SK-N-SH treated with all-trans-retinoic acid at 6 μM for 48 hours (cell line): Measurements from ENCODE around the gene WBP4.

Experiments
- ATAC-seq: fragments of 200-7000 bp; cut with Tn5 transposase; 3 replicates; pipeline ENCODE4 v1.9.1; 2020; ENCODE audit warnings: mild to moderate bottlenecking, moderate library complexity
- ARNTL ChIP-seq: fragments of 450-650 bp; formaldehyde crosslinking; IDR thresholded peaks from 2 replicates; pipeline ENCODE4 v1.5.0; 2020; ENCODE audit warnings: low read depth, mild to moderate bottlenecking, moderate library complexity, borderline replicate concordance
- BACH2 ChIP-seq: fragments of 250-450 bp; sonication (Bioruptor Pico); IDR thresholded peaks from 2 replicates; pipeline ENCODE4 v1.9.0; 2021; ENCODE audit warnings: mild to moderate bottlenecking, borderline replicate concordance
- CSDC2 ChIP-seq: fragments of 250-450 bp; sonication (Bioruptor Pico); IDR thresholded peaks from 2 replicates; pipeline ENCODE4 v1.5.0; 2020; ENCODE audit warnings: mild to moderate bottlenecking, moderate library complexity
- GLIS3 ChIP-seq: fragments of 250-450 bp; sonication (Bioruptor Pico); IDR thresholded peaks from 2 replicates; pipeline ENCODE4 v1.5.0; 2020; ENCODE audit warnings: mild to moderate bottlenecking, moderate library complexity
- ISL1 ChIP-seq: fragments of 250-450 bp; sonication (Bioruptor Pico); IDR thresholded peaks from 2 replicates; pipeline ENCODE4 v2.1.2; 2022; ENCODE audit warnings: mild to moderate bottlenecking, moderate library complexity
- OSR1 ChIP-seq: fragments of 250-450 bp; sonication (Bioruptor Pico); IDR thresholded peaks from 2 replicates; pipeline ENCODE4 v1.8.0; 2022; ENCODE audit warnings: moderate library complexity, mild to moderate bottlenecking, inconsistent platforms
- PPARA ChIP-seq: fragments of 250-450 bp; sonication (Bioruptor Pico); IDR thresholded peaks from 2 replicates; pipeline ENCODE4 v1.5.0; 2020; ENCODE audit warnings: mild to moderate bottlenecking, borderline replicate concordance
- RARB ChIP-seq: fragments of 250-450 bp; sonication (Bioruptor Pico); IDR thresholded peaks from 2 replicates; pipeline ENCODE4 v1.8.0; 2021; ENCODE audit warnings: mild to moderate bottlenecking, moderate library complexity
- SNAI2 ChIP-seq: fragments of 250-450 bp; sonication (Bioruptor Pico); IDR thresholded peaks from 2 replicates; pipeline ENCODE4 v1.5.0; 2020; ENCODE audit warnings: mild to moderate bottlenecking, moderate library complexity
- TCF4 ChIP-seq: fragments of 250-450 bp; sonication (Bioruptor Pico); IDR thresholded peaks from 2 replicates; pipeline ENCODE4 v1.8.0; 2021; ENCODE audit warnings: mild to moderate bottlenecking, moderate library complexity, borderline replicate concordance
- TOX ChIP-seq: fragments of 250-450 bp; sonication (Bioruptor Pico); IDR thresholded peaks from 2 replicates; pipeline ENCODE4 v1.8.0; 2021; ENCODE audit warnings: mild to moderate bottlenecking, moderate library complexity, borderline replicate concordance
- ZC3H10 ChIP-seq: fragments of 250-450 bp; sonication (Bioruptor Pico); IDR thresholded peaks from 2 replicates; pipeline ENCODE4 v1.5.1; 2021; ENCODE audit warnings: mild to moderate bottlenecking, moderate library complexity
- ZFP3 ChIP-seq: fragments of 250-450 bp; sonication (Bioruptor Pico); IDR thresholded peaks from 2 replicates; pipeline ENCODE4 v1.5.0; 2020; ENCODE audit warnings: mild to moderate bottlenecking, moderate library complexity
- ZFP30 ChIP-seq: fragments of 450-650 bp; formaldehyde crosslinking; IDR thresholded peaks from 2 replicates; pipeline ENCODE4 v1.5.0; 2022; ENCODE audit warnings: mild to moderate bottlenecking, moderate library complexity
- ZNF565 ChIP-seq: fragments of 450-650 bp; formaldehyde crosslinking; conservative IDR thresholded peaks from 2 replicates; pipeline ENCODE4 v1.5.0; 2020; ENCODE audit warnings: low read depth, mild to moderate bottlenecking, moderate library complexity
- ZNF70 ChIP-seq: fragments of 450-650 bp; formaldehyde crosslinking; IDR thresholded peaks from 2 replicates; pipeline ENCODE4 v1.5.0; 2020; ENCODE audit warnings: mild to moderate bottlenecking, moderate library complexity
- ZNF8 ChIP-seq: fragments of 450-650 bp; formaldehyde crosslinking; IDR thresholded peaks from 2 replicates; pipeline ENCODE4 v1.5.0; 2020; ENCODE audit warnings: mild to moderate bottlenecking, moderate library complexity
- TF ChIP-seq, protein P1 (sequence below): fragments of 250-450 bp; sonication (Bioruptor Pico); IDR thresholded peaks from 2 replicates; pipeline ENCODE4 v1.5.1; 2021; ENCODE audit warnings: mild to moderate bottlenecking, moderate library complexity
- TF ChIP-seq, protein P2 (sequence below): fragments of 250-450 bp; sonication (Bioruptor Pico); IDR thresholded peaks from 2 replicates; pipeline ENCODE4 v1.8.0; 2020; ENCODE audit warnings: mild to moderate bottlenecking, moderate library complexity, borderline replicate concordance
- TF ChIP-seq, protein P3 (sequence below): fragments of 250-450 bp; sonication (Bioruptor Pico); IDR thresholded peaks from 2 replicates; pipeline ENCODE4 v1.5.0; 2020; ENCODE audit warnings: mild to moderate bottlenecking, moderate library complexity
- TF ChIP-seq, protein P4 (sequence below): fragments of 250-450 bp; sonication (Bioruptor Pico); IDR thresholded peaks from 2 replicates; pipeline ENCODE4 v1.5.1; 2020; ENCODE audit warnings: low read depth, mild to moderate bottlenecking, moderate library complexity
- TF ChIP-seq, protein P5 (sequence below): fragments of 250-450 bp; sonication (Bioruptor Pico); IDR thresholded peaks from 2 replicates; pipeline ENCODE4 v1.8.0; 2021; ENCODE audit warnings: low read depth, mild to moderate bottlenecking, moderate library complexity, borderline replicate concordance

The WBP4 gene

DNA sequence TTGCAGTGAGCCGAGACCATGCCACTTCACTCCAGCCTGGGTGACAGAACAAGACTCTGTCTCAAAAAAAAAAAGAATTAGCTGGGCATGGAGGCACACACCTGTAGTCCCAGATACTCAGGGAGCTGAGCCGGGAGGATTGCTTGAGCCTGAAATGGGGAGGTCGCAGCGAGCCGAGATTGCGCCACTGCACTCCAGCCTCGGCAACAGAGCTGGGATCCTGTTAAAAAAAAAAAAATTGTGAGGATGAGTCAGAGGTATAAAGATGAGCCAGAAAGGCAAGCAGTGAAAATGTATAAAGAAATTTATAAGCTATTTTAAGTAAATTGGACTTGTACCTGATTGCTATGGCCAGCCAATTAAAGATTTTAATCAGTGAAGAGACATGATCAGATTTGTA, 50.1 kb downstream of the WBP4 start:
- ATAC-seq, result no peak
- TF ChIP-seq ZFP30 (no peak), PPARA (CRISPR knock-in tag) (no peak), RARB (CRISPR knock-in tag) (no peak), ZNF8 (CRISPR knock-in tag) (no peak), TCF4 (no peak), BACH2 (CRISPR knock-in tag) (no peak), CSDC2 (CRISPR knock-in tag) (no peak), ZFP3 (no peak), SNAI2 (CRISPR knock-in tag) (no peak), TOX (CRISPR knock-in tag) (no peak), ARNTL (CRISPR knock-in tag) (no peak), ZNF565 (CRISPR knock-in tag) (no peak), OSR1 (no peak), ISL1 (no peak), ZNF70 (CRISPR knock-in tag) (no peak)
- TF ChIP-seq, protein P1, sequence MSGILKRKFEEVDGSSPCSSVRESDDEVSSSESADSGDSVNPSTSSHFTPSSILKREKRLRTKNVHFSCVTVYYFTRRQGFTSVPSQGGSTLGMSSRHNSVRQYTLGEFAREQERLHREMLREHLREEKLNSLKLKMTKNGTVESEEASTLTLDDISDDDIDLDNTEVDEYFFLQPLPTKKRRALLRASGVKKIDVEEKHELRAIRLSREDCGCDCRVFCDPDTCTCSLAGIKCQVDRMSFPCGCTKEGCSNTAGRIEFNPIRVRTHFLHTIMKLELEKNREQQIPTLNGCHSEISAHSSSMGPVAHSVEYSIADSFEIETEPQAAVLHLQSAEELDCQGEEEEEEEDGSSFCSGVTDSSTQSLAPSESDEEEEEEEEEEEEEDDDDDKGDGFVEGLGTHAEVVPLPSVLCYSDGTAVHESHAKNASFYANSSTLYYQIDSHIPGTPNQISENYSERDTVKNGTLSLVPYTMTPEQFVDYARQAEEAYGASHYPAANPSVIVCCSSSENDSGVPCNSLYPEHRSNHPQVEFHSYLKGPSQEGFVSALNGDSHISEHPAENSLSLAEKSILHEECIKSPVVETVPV (CRISPR knock-in tag), result no peak
- TF ChIP-seq, protein P2, sequence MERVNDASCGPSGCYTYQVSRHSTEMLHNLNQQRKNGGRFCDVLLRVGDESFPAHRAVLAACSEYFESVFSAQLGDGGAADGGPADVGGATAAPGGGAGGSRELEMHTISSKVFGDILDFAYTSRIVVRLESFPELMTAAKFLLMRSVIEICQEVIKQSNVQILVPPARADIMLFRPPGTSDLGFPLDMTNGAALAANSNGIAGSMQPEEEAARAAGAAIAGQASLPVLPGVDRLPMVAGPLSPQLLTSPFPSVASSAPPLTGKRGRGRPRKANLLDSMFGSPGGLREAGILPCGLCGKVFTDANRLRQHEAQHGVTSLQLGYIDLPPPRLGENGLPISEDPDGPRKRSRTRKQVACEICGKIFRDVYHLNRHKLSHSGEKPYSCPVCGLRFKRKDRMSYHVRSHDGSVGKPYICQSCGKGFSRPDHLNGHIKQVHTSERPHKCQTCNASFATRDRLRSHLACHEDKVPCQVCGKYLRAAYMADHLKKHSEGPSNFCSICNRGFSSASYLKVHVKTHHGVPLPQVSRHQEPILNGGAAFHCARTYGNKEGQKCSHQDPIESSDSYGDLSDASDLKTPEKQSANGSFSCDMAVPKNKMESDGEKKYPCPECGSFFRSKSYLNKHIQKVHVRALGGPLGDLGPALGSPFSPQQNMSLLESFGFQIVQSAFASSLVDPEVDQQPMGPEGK (CRISPR knock-in tag), result no peak
- TF ChIP-seq, protein P3, sequence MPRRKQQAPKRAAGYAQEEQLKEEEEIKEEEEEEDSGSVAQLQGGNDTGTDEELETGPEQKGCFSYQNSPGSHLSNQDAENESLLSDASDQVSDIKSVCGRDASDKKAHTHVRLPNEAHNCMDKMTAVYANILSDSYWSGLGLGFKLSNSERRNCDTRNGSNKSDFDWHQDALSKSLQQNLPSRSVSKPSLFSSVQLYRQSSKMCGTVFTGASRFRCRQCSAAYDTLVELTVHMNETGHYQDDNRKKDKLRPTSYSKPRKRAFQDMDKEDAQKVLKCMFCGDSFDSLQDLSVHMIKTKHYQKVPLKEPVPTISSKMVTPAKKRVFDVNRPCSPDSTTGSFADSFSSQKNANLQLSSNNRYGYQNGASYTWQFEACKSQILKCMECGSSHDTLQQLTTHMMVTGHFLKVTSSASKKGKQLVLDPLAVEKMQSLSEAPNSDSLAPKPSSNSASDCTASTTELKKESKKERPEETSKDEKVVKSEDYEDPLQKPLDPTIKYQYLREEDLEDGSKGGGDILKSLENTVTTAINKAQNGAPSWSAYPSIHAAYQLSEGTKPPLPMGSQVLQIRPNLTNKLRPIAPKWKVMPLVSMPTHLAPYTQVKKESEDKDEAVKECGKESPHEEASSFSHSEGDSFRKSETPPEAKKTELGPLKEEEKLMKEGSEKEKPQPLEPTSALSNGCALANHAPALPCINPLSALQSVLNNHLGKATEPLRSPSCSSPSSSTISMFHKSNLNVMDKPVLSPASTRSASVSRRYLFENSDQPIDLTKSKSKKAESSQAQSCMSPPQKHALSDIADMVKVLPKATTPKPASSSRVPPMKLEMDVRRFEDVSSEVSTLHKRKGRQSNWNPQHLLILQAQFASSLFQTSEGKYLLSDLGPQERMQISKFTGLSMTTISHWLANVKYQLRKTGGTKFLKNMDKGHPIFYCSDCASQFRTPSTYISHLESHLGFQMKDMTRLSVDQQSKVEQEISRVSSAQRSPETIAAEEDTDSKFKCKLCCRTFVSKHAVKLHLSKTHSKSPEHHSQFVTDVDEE (CRISPR knock-in tag), result no peak
- TF ChIP-seq, protein P4, sequence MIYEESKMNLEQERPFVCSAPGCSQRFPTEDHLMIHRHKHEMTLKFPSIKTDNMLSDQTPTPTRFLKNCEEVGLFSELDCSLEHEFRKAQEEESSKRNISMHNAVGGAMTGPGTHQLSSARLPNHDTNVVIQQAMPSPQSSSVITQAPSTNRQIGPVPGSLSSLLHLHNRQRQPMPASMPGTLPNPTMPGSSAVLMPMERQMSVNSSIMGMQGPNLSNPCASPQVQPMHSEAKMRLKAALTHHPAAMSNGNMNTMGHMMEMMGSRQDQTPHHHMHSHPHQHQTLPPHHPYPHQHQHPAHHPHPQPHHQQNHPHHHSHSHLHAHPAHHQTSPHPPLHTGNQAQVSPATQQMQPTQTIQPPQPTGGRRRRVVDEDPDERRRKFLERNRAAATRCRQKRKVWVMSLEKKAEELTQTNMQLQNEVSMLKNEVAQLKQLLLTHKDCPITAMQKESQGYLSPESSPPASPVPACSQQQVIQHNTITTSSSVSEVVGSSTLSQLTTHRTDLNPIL (CRISPR knock-in tag), result no peak
- TF ChIP-seq, protein P5, sequence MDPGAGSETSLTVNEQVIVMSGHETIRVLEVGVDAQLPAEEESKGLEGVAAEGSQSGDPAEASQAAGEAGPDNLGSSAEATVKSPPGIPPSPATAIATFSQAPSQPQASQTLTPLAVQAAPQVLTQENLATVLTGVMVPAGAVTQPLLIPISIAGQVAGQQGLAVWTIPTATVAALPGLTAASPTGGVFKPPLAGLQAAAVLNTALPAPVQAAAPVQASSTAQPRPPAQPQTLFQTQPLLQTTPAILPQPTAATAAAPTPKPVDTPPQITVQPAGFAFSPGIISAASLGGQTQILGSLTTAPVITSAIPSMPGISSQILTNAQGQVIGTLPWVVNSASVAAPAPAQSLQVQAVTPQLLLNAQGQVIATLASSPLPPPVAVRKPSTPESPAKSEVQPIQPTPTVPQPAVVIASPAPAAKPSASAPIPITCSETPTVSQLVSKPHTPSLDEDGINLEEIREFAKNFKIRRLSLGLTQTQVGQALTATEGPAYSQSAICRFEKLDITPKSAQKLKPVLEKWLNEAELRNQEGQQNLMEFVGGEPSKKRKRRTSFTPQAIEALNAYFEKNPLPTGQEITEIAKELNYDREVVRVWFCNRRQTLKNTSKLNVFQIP (CRISPR knock-in tag), result no peak

DNA sequence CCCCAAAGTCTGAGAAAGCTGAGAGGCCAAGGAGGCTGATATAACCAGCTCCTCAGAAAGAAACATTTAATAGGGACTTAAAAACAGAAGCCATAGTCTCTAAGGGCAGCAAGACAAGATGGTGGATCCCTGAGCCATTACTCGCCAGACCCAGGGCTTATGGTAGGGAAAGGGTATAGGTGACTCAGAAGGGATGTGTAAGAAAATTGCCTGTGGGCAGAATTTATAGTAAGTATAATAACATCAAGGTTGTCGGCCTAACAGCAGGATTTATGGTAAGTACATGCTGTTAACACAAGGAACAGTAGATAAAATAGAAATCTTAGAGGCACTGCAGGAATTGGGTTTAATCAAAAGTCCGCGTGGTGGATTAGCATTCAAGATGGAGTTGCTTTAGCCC, 56.6 kb downstream of the WBP4 start:
- no peak for ATAC-seq
- TF ChIP-seq ARNTL (CRISPR knock-in tag) (no peak), ZNF565 (CRISPR knock-in tag) (no peak), CSDC2 (CRISPR knock-in tag) (no peak), ZFP3 (no peak), TOX (CRISPR knock-in tag) (no peak), OSR1 (no peak), GLIS3 (no peak), BACH2 (CRISPR knock-in tag) (no peak), ZNF8 (CRISPR knock-in tag) (no peak), ZC3H10 (CRISPR knock-in tag) (no peak), RARB (CRISPR knock-in tag) (no peak), ZFP30 (no peak), SNAI2 (CRISPR knock-in tag) (no peak), PPARA (CRISPR knock-in tag) (no peak), ISL1 (no peak), ZNF70 (CRISPR knock-in tag) (no peak)
- TF ChIP-seq, protein P5 (CRISPR knock-in tag), result no peak
- TF ChIP-seq, protein P3 (CRISPR knock-in tag), result no peak
- TF ChIP-seq, protein P1 (CRISPR knock-in tag), result no peak
